ENCODE measurements around the gene PRR11.
"Not testable (repeated sequence)": the region's sequence is repeated elsewhere in the genome, so short reads cannot be mapped to it uniquely, and the experiment has no call there.

Gene PRR11

GRCh38 chr17:59155439-59156177, at the start of gene PRR11:
Gene PRR11, plus strand, starts transcription at chr17:59155746. Its CDS starts 14,007 bp downstream, at chr17:59169753.
- DNase-seq, result peak; percentile 100

GRCh38 chr17:59105852-59106462, 49.6 kb upstream of the PRR11 start:
- DNase-seq, result peak; percentile 25

DNA sequence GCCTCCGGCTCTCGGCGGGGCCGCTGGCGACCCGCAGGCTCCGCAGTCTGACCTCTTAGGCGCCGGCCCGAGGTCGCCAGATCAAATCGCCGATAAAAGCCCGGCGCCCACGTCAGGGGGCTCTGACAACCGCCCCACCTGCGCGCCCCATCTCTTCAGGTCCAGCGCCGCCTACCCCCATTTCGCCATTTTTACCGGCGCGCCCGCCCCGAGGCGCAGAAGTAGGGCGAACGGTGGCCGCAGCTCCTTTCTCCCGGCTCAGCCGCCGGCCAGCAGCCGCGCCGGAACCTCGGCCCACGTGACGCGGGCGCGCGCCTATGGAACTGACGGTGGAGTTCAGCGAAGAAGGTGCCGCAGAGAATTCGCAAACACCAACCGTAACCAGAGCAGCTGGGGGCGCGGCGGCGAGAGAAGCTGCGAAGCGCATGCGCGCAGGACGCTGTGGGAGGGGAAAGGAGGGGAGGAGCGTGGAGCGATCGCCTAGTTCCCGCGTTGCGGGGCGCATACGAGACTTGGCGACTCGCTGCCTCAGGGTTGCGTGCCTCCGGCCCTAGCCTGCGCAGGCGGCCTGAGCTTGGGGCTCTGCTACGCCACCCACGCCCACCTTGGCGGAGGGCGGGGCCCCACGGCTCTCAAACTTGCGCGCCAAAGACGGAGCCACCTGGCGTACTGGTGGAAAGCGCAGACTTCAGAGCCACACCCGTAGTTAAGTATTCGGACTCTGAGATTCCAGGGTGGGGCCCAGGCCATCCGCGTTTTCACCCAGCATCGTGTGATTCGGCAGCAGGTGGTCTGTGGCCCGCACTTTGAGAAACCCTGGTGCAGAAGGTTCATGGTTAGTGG, 48.9 kb upstream of the PRR11 start, which contains the start of gene TRIM37:
Gene TRIM37 (minus strand): TSS at position 418 of the 843 bp plus-strand sequence. CDS start 419 bp downstream, outside the sequence.
- DNase-seq, result peak; percentile 98

DNA sequence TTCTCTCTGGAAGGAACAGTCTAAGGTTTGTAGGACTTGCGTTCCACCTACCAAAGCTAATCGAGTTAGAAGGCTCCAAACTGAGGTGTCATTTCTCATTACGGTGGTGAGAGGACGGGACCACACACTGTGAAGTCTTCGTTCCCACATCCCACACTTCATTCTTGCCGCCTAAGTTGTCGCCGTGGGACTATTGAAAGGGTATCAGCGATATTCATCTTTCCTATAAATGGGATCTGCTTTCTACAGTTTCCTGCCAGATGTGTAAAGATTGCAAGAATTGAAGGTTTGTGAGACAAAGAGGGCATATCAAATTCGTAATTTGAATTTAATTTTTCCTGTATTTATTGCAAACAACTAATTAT, 48.3 kb upstream of the PRR11 start:
- no peak for DNase-seq

DNA sequence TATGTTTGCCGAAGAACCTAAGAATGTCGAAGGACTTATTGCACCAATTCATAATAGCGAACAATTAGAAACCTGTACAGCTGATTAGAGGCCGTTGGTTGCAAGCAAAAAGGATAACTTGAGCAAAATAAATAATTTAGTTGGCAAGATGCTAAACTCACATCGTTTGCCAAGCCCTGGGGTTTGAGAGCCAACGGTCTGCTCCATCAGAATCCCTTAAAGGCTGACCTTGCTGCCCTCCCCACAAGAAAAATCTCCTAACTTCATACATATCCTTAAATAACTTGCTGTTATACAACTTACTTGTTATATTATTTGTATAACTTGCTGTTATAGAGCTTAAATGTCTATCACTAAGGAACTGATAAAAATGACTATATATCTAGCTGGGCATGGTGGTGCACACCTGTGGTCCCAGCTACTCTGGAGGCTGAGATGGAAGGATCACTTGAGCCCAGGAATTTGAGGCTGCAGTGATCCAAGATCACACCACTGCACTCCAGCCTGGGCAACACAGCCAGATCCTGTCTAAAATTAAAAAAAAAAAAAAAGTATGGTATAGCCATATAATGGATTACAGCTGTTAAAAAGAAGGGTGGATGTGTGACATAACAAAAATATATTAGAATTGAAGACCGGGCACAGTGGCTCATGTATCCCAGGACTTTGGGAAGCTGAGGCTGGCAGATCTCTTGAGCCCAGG, 47.0 kb upstream of the PRR11 start:
- DNase-seq, result no peak

GRCh38 chr17:59110973-59111372, 44.6 kb upstream of the PRR11 start:
- no peak for DNase-seq

- no peak for DNase-seq
Measured at GRCh38 chr17:59111539-59111938, 44.0 kb upstream of the PRR11 start.

- no peak for DNase-seq
Measured at GRCh38 chr17:59115474-59115873, 40.1 kb upstream of the PRR11 start.

- DNase-seq, result no peak
Measured at GRCh38 chr17:59121901-59122480, 33.6 kb upstream of the PRR11 start.

DNA sequence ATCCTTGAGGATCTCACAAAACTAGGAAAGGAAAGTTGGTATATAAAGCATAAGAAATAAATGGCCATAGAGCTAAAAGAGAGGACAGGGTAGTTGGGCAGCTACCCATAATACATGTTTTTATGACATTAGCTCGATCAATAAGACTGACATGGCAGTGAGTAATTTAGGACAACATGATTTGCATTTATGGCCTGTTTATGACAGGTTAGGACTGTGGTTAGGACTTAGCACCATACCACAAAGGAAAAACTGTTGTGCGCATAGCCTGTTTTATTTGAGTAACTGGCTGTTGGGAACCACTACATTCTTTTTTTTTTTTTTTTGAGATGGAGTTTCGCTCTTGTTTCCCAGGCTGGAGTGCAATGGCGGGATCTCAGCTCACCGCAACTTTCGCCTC, 30.9 kb upstream of the PRR11 start:
- DNase-seq, result no peak

- no peak for DNase-seq
Measured at GRCh38 chr17:59126809-59127417, 28.6 kb upstream of the PRR11 start.

DNA sequence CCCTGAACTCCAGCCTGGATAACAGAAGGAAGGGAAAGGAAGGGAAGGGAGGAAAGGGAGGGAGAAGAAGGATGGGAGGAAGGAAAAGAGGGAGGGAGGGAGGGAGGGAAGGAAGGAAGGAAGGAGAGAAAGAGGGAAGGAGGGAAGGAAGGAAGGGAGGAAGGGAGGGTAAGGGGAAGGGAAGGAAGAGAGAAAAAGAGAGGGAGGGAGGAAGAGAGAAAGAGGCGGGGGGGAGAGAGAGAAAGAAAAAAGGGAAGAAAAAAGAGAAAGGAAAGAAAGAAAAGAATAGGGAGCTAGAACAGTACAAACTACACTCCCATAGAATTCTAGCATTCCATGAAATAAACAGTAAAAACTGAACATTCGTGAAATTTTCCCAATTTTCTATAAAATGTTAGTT, 25.7 kb upstream of the PRR11 start:
- DNase-seq, result no peak

DNA sequence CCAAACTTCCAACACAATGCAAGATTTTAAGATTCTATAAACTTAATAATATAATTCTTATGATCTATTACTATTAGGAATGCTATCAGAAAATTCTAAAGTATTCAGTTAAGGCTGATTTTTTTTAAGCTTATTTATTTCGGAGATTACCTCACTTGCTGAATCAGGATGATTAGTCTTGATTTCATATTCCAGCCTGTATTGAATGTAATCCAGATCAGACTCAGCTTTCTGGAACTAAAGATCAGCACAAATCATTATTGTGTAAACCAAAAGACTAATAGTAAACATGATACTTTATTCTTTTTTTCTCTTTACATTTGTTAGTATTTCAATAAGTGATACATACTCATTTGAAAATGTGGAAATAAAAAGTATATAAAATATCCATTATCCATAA, 24.4 kb upstream of the PRR11 start:
- no peak for DNase-seq

DNA sequence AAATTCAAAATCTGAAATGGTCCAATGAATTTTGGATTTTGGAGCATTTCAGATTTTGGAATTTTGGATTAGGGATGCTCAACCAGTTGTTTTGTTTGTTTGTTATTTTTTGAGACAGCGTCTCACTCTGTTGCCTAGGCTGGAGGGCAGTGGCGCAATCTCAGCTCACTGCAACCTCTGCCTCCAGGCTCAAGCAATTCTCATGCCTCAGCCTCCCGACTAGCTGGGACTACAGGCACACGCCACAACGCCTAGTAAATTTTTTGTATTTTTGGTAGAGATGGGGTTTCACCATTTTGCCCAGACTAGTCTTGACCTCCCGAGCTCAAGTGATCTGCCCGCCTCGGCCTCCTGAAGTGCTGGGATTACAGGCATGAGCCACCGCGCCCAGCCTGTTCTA, 17.2 kb upstream of the PRR11 start:
- not testable (repeated sequence) for DNase-seq

GRCh38 chr17:59139939-59140338, 15.6 kb upstream of the PRR11 start:
- no peak for DNase-seq

DNA sequence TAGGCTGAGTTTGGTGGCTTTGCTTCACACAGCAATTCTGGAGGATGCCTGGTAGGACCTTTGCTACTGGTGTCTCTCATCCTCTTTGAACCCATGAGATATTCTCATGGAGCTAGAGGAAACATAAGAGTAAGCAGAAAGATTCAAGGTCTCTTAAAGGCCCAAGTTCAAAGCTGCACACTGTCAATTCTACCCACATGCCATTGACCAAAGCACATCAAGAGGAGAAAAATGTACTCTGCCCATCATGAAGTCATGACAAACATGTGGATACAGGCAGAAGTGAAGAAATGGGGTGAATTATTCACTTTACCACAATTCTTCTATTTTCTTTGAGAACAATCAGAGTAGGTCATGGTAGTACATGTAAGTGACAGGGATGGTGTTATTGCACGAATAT, 13.7 kb upstream of the PRR11 start:
- no peak for DNase-seq

DNA sequence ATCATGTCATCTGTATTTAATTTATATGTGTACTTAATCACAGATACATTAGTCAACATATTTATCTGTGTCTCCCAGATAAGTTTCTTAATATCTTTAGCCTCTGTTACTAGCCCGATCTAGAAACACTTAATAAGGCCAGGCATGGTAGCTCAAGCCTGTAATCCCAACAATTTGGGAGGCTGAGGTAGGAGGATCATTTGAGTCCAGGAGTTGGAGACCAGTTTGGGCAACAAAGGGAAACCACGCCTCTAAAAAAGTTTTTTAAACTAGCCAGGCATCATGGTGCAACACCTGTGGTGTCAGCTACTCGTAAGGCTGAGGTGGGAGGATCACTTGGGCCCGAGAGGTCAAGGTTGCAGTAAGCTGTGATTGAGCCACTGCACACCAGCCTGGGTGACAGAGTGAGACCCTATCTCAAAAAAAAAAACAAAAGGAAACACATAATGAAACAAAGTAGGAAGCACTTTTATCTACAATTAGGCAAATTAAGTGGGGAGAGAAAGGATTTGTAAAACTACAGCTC, 9.9 kb upstream of the PRR11 start:
- no peak for DNase-seq

- DNase-seq, result peak; percentile 73
Measured at GRCh38 chr17:59149051-59149450, 6.5 kb upstream of the PRR11 start.

DNA sequence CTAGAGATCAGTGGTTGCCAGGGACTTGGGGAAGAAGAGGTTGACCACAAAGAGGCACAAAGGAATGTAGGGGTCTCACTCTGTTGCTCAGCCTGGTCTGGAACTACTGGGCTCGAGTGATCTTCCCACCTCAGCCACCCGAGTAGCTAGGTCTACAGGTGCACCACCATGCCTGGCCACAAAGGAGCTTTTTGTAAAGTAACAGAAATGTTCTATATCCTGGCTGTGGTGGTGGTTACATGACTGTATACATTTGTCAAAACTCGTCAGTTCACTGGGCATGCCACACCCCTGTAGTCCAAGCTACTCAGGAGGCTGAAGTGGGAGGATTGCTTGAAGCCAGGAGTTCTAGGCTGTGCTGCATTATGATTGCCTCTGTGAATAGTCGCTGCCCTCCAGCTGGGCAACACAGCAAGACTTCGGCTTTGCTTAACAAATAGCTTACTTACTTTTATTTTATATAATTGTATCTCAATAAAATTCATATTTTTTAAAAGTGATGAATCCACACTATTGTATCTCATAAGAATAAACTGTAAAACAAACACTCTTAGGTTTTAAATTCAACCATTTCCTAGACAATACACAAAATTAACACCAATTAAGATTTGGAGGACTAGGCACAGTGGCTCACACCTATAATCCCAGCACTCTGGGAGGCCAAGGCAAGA, 5.6 kb upstream of the PRR11 start:
- no peak for DNase-seq

GRCh38 chr17:59151006-59151405, 4.5 kb upstream of the PRR11 start:
- no peak for DNase-seq

DNA sequence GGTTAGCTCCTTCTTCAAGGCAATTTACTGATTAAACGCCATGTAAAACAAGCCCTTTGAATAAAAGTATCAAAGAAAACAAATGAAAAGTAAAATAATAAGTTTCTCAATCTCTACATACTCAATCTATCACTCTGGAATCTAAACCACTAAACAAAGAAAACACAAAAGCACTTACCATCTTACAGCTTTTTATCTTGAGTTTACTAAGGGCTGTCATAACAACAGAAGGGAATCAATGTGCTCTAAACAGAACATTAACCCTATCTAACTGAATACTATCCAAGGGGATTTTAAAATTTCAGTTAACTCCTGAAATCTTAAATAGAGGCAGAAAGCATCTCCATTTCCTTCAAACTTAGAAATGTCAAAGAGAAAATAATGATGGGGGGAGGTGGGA, 4.0 kb upstream of the PRR11 start:
- no peak for DNase-seq
